Gastrocnemius medialis (tissue), 4 donors: ENCODE data around the gene RERE. TPM values are rescaled to one million over a fixed set of nuclear protein-coding genes. Genes with fewer than 3 reads are reported as not detected.

Experiments used
- ATAC-seq, 2 donors: fragments of 150-250 bp; one replicate each; pipeline ENCODE4 v1.9.1; 2016
- DNase-seq, 2 donors: peaks; one replicate each; pipeline ENCODE4 v3.0.0-alpha.2; 2019
- H3K27ac ChIP-seq, 4 donors: fragments of 200-600 bp; sonication (generic); 1 replicate in 1 of 4; 2 replicates in 3 of 4; pipeline ENCODE4 v1.5.1; 2016 to 2018; ENCODE audit warnings: mild to moderate bottlenecking in 2 of 4, moderate library complexity in 1 of 4
- H3K27me3 ChIP-seq, 3 donors: fragments of 200-600 bp; sonication (generic) in 2 of 3; 1 replicate in 1 of 3; 2 replicates in 2 of 3; pipeline versions ENCODE4 v1.5.1 to v1.6.0; 2016 to 2019; ENCODE audit warnings: mild to moderate bottlenecking in 1 of 3, moderate library complexity in 1 of 3
- H3K36me3 ChIP-seq, 2 donors: fragments of 200-600 bp; sonication (generic) in 1 of 2; one replicate each; pipeline ENCODE4 v1.5.1; 2017 to 2018
- H3K4me1 ChIP-seq, 2 donors: fragments of 200-600 bp; sonication (generic) in 1 of 2; one replicate each; pipeline ENCODE4 v1.5.1; 2016 to 2017; ENCODE audit warnings: mild to moderate bottlenecking in 2 of 2
- H3K4me3 ChIP-seq, 4 donors: fragments of 200-600 bp; sonication (generic) in 3 of 4; 1 replicate in 1 of 4; 2 replicates in 3 of 4; pipeline ENCODE4 v1.5.1; 2016 to 2019; ENCODE audit warnings: mild to moderate bottlenecking in 2 of 4
- H3K9me3 ChIP-seq, 3 donors: fragments of 200-600 bp; sonication (generic) in 2 of 3; 1 replicate in 1 of 3; 2 replicates in 2 of 3; pipeline ENCODE4 v1.5.1; 2016 to 2019
- CTCF ChIP-seq, 5 experiments: fragments of 450-650 bp in 3 of 5; fragments of 200-600 bp in 2 of 5; sonication (generic) in 2 of 5; IDR thresholded peaks in 4 of 5; conservative IDR thresholded peaks in 1 of 5; 1 replicate in 4 of 5; 2 replicates in 1 of 5; pipeline ENCODE4 v1.5.1; 2016 to 2019; ENCODE audit warnings: antibody characterized with exemption in 5 of 5, mild to moderate bottlenecking in 3 of 5, moderate library complexity in 3 of 5
- POLR2A ChIP-seq, 2 donors: fragments of 450-650 bp; IDR thresholded peaks; one replicate each; pipeline ENCODE4 v1.6.1; 2017; ENCODE audit warnings: antibody characterized with exemption in 2 of 2, mild to moderate bottlenecking in 2 of 2, moderate library complexity in 2 of 2
- in situ Hi-C, 4 donors: fragments of 200-750 bp; cut with MboI; loops; one replicate each; pipeline versions ENCODE4 v1.15.0 to v1.8.0; 2017; ENCODE audit warnings: low sequenced_read_pairs in 4 of 4
- intact Hi-C: fragments of 100-400 bp; cut with DNase I; formaldehyde crosslinking; loops from one replicate; pipeline ENCODE4 v1.15.1; 2023; ENCODE audit warnings: low total_unique reads
- total RNA-seq, 4 donors: library from RNA; depleted of rRNA; stranded (reverse); fragments of >200 nt; gene quantifications; one replicate each; pipeline versions ENCODE4 v1.1.0 to v1.2.3, GENCODE V29; 2016

The RERE gene
- total RNA-seq, 4 donors from 2014 or later = 60.8 to 106 (median 102) TPM

GRCh38 chr1:8578132-8578877 is 239.1 kb downstream of the RERE start:
- no peaks in the 10 kb centered on the region for H3K36me3 ChIP-seq
- intact Hi-C loops (no loop called here), in situ Hi-C loops (no loop called here)
- TF ChIP-seq CTCF (IDR thresholded peaks at IDR 0.05 in 4 of 5, conservative IDR thresholded peaks at IDR 0.05 in 1 of 5) (no peak), POLR2A (IDR thresholded peaks at IDR 0.05) (no peak)
- no peak overlapping the region for H3K4me3 ChIP-seq
- peaks cover 10 to 13% of the 10 kb centered on the region in 2 donors for H3K4me1 ChIP-seq
- no peaks in the 10 kb centered on the region for H3K27me3 ChIP-seq
- no peaks in the 10 kb centered on the region for H3K9me3 ChIP-seq
- DNase-seq = no peak
- ATAC-seq = no peak
- H3K27ac ChIP-seq = no peak overlapping the region

GRCh38 chr1:8574985-8575384 is 242.5 kb downstream of the RERE start:
- intact Hi-C loops (no loop called here), in situ Hi-C loops (loop anchor here in 1 of 4 donors (25.0 kb wide), 1 partner anchor 87 kb away; no protein-coding TSS in a partner anchor)
- Histone ChIP-seq H3K4me3 (no peak overlapping the region), H3K27me3 (no peaks in the 10 kb centered on the region), H3K4me1 (peaks cover 10 to 15% of the 10 kb centered on the region in 2 donors), H3K27ac (no peak overlapping the region), H3K9me3 (no peaks in the 10 kb centered on the region), H3K36me3 (no peaks in the 10 kb centered on the region)
- no peak for TF ChIP-seq POLR2A (IDR thresholded peaks at IDR 0.05)
- no peak for TF ChIP-seq CTCF (IDR thresholded peaks at IDR 0.05 in 4 of 5, conservative IDR thresholded peaks at IDR 0.05 in 1 of 5)
- ATAC-seq = no peak
- DNase-seq = no peak

GRCh38 chr1:8572106-8572505 is 245.3 kb downstream of the RERE start:
- intact Hi-C loops = no loop called here
- ATAC-seq (no peak), DNase-seq (no peak)
- Histone ChIP-seq H3K9me3 (no peaks in the 10 kb centered on the region), H3K4me1 (peaks cover 10 to 15% of the 10 kb centered on the region in 2 donors), H3K27ac (peak overlapping the region in 2 of 4 donors; percentile 30 to 52), H3K36me3 (no peaks in the 10 kb centered on the region), H3K27me3 (no peaks in the 10 kb centered on the region), H3K4me3 (no peak overlapping the region)
- no peak for TF ChIP-seq CTCF (IDR thresholded peaks at IDR 0.05 in 4 of 5, conservative IDR thresholded peaks at IDR 0.05 in 1 of 5)
- no peak for TF ChIP-seq POLR2A (IDR thresholded peaks at IDR 0.05)
- in situ Hi-C loops = loop anchor here in 1 of 4 donors (25.0 kb wide), 1 partner anchor 90 kb away; no protein-coding TSS in a partner anchor

- intact Hi-C loops = no loop called here
- DNase-seq = no peak
- H3K4me3 ChIP-seq = no peak overlapping the region
Measured at GRCh38 chr1:8571200-8571984, 246.0 kb downstream of the RERE start.

More at GRCh38 chr1:8571200-8571984, 246.0 kb downstream of the RERE start:
- peaks cover 10 to 15% of the 10 kb centered on the region in 2 donors for H3K4me1 ChIP-seq
- in situ Hi-C loops = loop anchor here in 1 of 4 donors (25.0 kb wide), 1 partner anchor 91 kb away; no protein-coding TSS in a partner anchor
- no peak for ATAC-seq
- H3K9me3 ChIP-seq = no peaks in the 10 kb centered on the region
- TF ChIP-seq POLR2A (IDR thresholded peaks at IDR 0.05) (no peak), CTCF (IDR thresholded peaks at IDR 0.05 in 4 of 5, conservative IDR thresholded peaks at IDR 0.05 in 1 of 5) (peak in 2 of 5 experiments; percentile 28 to 37)
- no peaks in the 10 kb centered on the region for H3K36me3 ChIP-seq
- peak overlapping the region; percentile 5 to 52 (median 18) for H3K27ac ChIP-seq
- H3K27me3 ChIP-seq = no peaks in the 10 kb centered on the region
